Prostate gland (tissue), 2 donors: ENCODE results near the gene BTNL2. TPM values are rescaled to one million over a fixed set of nuclear protein-coding genes. Genes with fewer than 3 reads are reported as not detected.

ENCODE experiments used
- DNase-seq: peaks from one replicate; pipeline ENCODE4 v3.0.0-alpha.2; 2019; ENCODE audit warnings: low spot score
- H3K27ac ChIP-seq, 2 donors: fragments of 200-600 bp; sonication (generic); 2 replicates each; pipeline ENCODE4 v1.5.1; 2017 to 2019
- H3K27me3 ChIP-seq: fragments of 200-600 bp; sonication (generic); replicated peaks from 2 replicates; pipeline ENCODE4 v1.5.1; 2019; ENCODE audit not compliant: insufficient read depth
- H3K36me3 ChIP-seq, 2 donors: fragments of 200-600 bp; sonication (generic); 1 replicate in 1 of 2; 2 replicates in 1 of 2; pipeline versions ENCODE4 v1.5.1 to v1.8.1; 2017 to 2019
- H3K4me1 ChIP-seq: fragments of 200-600 bp; sonication (generic); replicated peaks from 2 replicates; pipeline ENCODE4 v1.5.1; 2019
- H3K4me3 ChIP-seq, 2 donors: fragments of 200-600 bp; sonication (generic); 2 replicates each; pipeline ENCODE4 v1.5.1; 2017 to 2019
- H3K9me3 ChIP-seq: fragments of 200-600 bp; sonication (generic); 2 replicates; pipeline ENCODE4 v1.5.1; 2017
- CTCF ChIP-seq, 4 experiments: fragments of 200-600 bp in 2 of 4; fragments of 450-650 bp in 2 of 4; sonication (generic) in 2 of 4; IDR thresholded peaks; 1 replicate in 3 of 4; 2 replicates in 1 of 4; pipeline ENCODE4 v1.5.1; 2016 to 2019; ENCODE audit warnings: antibody characterized with exemption in 4 of 4, mild to moderate bottlenecking in 2 of 4, moderate library complexity in 2 of 4
- POLR2A ChIP-seq: fragments of 450-650 bp; IDR thresholded peaks from one replicate; pipeline ENCODE4 v1.6.1; 2016; ENCODE audit warnings: antibody characterized with exemption, mild to moderate bottlenecking
- POLR2AphosphoS5 ChIP-seq: sonication (generic); formaldehyde crosslinking; IDR thresholded peaks from one replicate; pipeline ENCODE4 v1.6.1; 2017; ENCODE audit warnings: antibody characterized with exemption
- WGBS: methylation state at CpG from one replicate; pipeline ENCODE4 v1.1.5; 2018; 5-methylcytosine and 5-hydroxymethylcytosine counted together
- intact Hi-C: fragments of 100-400 bp; cut with DNase I; formaldehyde crosslinking; loops from one replicate; pipeline ENCODE4 v1.14.2; 2022
- total RNA-seq, 2 donors: library from RNA; depleted of rRNA; stranded (reverse); fragments of >200 nt; gene quantifications; one replicate each; pipeline ENCODE4 v1.1.0, GENCODE V29; 2016

BTNL2 gene
- total RNA-seq, 2 donors from 2014 or later, result not detected

- Histone ChIP-seq H3K9me3 (no peaks in the 10 kb centered on the region), H3K27me3 (no peaks in the 10 kb centered on the region), H3K36me3 (no peaks in the 10 kb centered on the region), H3K4me3 (no peak overlapping the region), H3K27ac (no peak overlapping the region), H3K4me1 (no peaks in the 10 kb centered on the region)
- TF ChIP-seq POLR2AphosphoS5, result no peak
- no peak for TF ChIP-seq CTCF (IDR thresholded peaks at IDR 0.05)
- no peak for TF ChIP-seq POLR2A
- intact Hi-C loops, result no loop called here
- no peak for DNase-seq
- WGBS, result 73% methylated on average over 8 of the region's 8 CpGs
Measured at GRCh38 chr6:32442977-32443552, 36.1 kb upstream of the BTNL2 start.

- Histone ChIP-seq H3K36me3 (no peaks in the 10 kb centered on the region), H3K4me1 (no peaks in the 10 kb centered on the region), H3K27ac (no peak overlapping the region), H3K9me3 (no peaks in the 10 kb centered on the region), H3K4me3 (no peak overlapping the region), H3K27me3 (no peaks in the 10 kb centered on the region)
- intact Hi-C loops, result no loop called here
- DNase-seq, result no peak
- WGBS, result 92% methylated on average over 7 of the region's 7 CpGs
- TF ChIP-seq POLR2AphosphoS5 (no peak), CTCF (IDR thresholded peaks at IDR 0.05) (no peak), POLR2A (no peak)
Measured at GRCh38 chr6:32442243-32442667, 35.3 kb upstream of the BTNL2 start.

- H3K27me3 ChIP-seq, result no peaks in the 10 kb centered on the region
- intact Hi-C loops, result no loop called here
- WGBS, result 33% methylated on average over 9 of the region's 9 CpGs
- no peaks in the 10 kb centered on the region for H3K4me1 ChIP-seq
- H3K36me3 ChIP-seq, result no peaks in the 10 kb centered on the region
- no peak for DNase-seq
- H3K9me3 ChIP-seq, result no peaks in the 10 kb centered on the region
- TF ChIP-seq POLR2A, result peak; percentile 31
- TF ChIP-seq CTCF (IDR thresholded peaks at IDR 0.05), result no peak
- peak; percentile 61 for TF ChIP-seq POLR2AphosphoS5
- H3K4me3 ChIP-seq, result no peak within 1 kb of the TSS
- H3K27ac ChIP-seq, result no peak within 1 kb of the TSS
Measured at GRCh38 chr6:32439602-32440214, 32.7 kb upstream of the BTNL2 start, which contains the start of gene HLA-DRA. HLA-DRA (plus strand) TSS chr6:32439887; CDS start chr6:32439951, 64 bp downstream.

- no peak overlapping the region for H3K4me3 ChIP-seq
- WGBS, result 59% methylated on average over 1 of the region's 1 CpG
- H3K27ac ChIP-seq, result no peak overlapping the region
- intact Hi-C loops, result no loop called here
- H3K9me3 ChIP-seq, result no peaks in the 10 kb centered on the region
- no peak for TF ChIP-seq POLR2AphosphoS5
- no peak for TF ChIP-seq CTCF (IDR thresholded peaks at IDR 0.05)
- TF ChIP-seq POLR2A, result no peak
- no peak for DNase-seq
- H3K4me1 ChIP-seq, result no peaks in the 10 kb centered on the region
- H3K27me3 ChIP-seq, result no peaks in the 10 kb centered on the region
- no peaks in the 10 kb centered on the region for H3K36me3 ChIP-seq
Measured at GRCh38 chr6:32439139-32439538, 32.2 kb upstream of the BTNL2 start.
